NB4 (cell line): ENCODE measurements around the gene FAM227B.

Source experiments
- MYC ChIP-seq: IDR thresholded peaks from 2 replicates; pipeline ENCODE4 v1.6.1; 2011; ENCODE audit warnings: low read depth, low read length
- POLR2A ChIP-seq: IDR thresholded peaks from 2 replicates; pipeline ENCODE4 v1.6.1; 2011; ENCODE audit warnings: mild to moderate bottlenecking; ENCODE audit not compliant: insufficient read length; ENCODE audit errors: extremely low read depth
- TF ChIP-seq, protein P1 (sequence below): IDR thresholded peaks from one replicate; pipeline ENCODE4 v1.5.1; 2012; ENCODE audit warnings: low read depth, low read length
- TF ChIP-seq, protein P2 (sequence below): IDR thresholded peaks from 2 replicates; pipeline ENCODE4 v1.6.1; 2011; ENCODE audit warnings: low read depth, low read length

DNA sequence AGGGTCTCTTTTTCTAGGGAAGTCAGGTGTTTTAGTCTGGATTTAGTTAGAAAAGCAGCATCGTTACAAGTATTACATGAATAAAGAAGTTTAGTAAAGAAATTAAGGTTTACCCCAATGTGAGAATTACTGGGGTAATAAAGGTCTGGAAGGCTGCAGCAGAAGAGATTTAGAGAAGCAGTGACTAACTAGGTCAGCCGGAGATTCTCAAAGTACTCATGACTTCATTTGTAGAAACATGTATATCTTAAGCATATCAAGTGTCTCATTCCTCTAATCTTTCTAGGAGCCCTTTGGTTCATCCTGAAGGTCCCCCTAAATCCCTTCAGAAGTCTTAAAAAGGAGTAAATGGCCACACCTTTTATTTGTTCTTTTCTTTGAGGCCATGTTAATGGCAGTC lies 26.3 kb upstream of the FAM227B start:
- TF ChIP-seq, protein P1, sequence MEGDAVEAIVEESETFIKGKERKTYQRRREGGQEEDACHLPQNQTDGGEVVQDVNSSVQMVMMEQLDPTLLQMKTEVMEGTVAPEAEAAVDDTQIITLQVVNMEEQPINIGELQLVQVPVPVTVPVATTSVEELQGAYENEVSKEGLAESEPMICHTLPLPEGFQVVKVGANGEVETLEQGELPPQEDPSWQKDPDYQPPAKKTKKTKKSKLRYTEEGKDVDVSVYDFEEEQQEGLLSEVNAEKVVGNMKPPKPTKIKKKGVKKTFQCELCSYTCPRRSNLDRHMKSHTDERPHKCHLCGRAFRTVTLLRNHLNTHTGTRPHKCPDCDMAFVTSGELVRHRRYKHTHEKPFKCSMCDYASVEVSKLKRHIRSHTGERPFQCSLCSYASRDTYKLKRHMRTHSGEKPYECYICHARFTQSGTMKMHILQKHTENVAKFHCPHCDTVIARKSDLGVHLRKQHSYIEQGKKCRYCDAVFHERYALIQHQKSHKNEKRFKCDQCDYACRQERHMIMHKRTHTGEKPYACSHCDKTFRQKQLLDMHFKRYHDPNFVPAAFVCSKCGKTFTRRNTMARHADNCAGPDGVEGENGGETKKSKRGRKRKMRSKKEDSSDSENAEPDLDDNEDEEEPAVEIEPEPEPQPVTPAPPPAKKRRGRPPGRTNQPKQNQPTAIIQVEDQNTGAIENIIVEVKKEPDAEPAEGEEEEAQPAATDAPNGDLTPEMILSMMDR = no peak
- no peak for TF ChIP-seq MYC
- TF ChIP-seq POLR2A = no peak
- TF ChIP-seq, protein P2, sequence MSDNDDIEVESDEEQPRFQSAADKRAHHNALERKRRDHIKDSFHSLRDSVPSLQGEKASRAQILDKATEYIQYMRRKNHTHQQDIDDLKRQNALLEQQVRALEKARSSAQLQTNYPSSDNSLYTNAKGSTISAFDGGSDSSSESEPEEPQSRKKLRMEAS = no peak
